NK-92 (cell line): ENCODE data around the gene SYNGR1.
"Not testable (repeated sequence)": the region's sequence is repeated elsewhere in the genome, so short reads cannot be mapped to it uniquely, and the experiment has no call there.

ENCODE experiments used
- DNase-seq: peaks from one replicate; lab custom pipeline; 2025; ENCODE audit not compliant: unreplicated experiment; lab: John Stamatoyannopoulos, UW

Gene SYNGR1

DNA sequence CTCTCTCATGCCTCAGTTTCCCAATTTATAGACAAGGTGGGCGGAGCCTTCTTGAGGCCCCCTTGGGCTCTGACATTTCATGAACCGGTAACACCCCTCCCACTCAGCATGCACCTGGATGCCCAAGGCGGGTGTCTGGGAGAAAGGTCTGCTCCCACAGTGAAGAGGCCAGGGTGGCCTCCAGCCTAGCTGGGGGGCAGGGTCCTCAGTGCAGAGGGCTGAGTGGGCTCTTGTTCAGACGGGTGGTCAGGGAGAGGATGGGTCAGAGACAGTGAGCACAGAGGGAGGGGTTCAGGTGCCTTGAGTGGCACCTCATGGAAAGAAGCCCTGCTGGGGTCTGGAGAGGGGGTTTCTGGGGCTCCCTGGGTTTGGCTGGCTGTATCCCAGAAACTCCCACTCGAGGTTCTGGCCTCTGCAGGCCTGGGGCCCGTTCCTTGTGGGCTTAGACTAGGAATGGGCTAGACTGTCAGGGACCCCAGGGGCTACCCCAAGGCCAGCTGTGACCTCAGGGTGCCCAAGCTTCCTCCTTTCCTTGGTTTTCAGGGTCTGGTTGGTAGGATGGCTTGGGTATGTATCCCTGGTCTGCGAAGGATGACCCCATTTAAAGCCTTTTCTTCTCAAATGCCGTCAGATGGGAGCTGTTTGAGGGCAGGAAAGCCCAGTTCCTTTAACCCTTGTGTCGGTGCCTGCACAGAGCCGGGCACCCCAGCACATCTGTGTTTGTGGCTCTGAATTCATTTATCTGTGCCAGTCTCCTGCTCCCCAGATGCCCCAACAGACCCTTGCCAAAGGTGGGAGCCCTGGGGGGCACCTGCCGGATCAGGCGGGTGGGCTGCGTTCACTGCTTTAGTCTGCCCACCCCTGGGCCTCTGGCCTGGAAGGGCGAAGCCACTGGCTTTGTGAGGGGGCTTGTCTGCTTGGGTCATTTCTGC, 1.2 kb downstream of the SYNGR1 start:
- DNase-seq: no peak

DNA sequence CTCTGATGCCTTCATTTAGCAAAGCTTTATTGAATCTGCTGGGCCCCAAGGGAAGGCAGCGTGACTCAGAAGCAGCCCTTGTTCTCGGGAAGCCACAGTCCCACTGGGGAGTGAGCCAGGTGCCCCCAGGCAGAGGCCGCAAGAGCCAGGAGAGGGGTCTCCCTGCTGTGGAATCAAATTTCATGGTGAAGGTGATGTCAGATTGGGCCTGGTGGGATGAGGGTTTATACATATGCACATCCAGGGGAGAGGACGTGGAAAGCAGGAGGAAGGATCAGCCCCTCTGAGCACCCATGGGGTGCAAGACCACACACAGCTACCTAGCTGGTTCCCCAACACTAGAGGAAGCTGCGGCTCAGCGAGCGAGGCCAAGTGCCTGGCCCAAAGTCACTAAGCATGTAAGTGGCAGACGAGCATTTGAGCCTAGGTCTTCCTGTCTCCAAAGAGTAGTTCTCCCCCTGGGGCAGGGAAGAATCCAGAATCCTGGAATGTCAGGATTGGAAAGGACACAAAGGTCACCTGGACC, 2.0 kb downstream of the SYNGR1 start:
- no peak for DNase-seq

DNA sequence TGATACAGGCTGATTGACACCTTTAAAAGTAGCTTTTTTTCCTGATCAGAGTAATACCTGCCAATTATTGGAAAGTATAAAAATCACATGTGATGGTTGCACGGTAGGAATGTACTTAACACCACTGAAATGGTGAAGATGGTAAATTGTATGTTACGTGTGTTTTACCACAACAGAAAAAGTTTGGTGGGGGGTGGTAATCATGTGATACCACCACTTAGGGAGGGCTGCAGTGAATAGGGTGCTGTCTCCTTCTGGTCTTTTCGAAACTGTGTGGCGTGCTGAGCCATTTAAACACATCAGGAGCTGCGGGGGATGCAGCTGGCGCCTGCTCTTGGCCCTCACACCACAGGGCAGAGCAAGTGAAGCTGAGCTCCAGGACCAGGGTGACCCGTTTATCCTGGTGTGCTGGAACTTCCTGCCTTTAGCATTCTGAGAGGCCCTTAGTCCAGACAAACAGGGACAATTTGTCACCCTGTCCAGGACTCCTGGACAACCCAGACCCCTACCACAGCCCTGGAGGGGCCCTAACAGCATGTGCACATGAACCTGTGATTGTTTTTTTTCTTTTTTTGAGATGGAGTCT, 2.6 kb downstream of the SYNGR1 start:
- DNase-seq: no peak

DNA sequence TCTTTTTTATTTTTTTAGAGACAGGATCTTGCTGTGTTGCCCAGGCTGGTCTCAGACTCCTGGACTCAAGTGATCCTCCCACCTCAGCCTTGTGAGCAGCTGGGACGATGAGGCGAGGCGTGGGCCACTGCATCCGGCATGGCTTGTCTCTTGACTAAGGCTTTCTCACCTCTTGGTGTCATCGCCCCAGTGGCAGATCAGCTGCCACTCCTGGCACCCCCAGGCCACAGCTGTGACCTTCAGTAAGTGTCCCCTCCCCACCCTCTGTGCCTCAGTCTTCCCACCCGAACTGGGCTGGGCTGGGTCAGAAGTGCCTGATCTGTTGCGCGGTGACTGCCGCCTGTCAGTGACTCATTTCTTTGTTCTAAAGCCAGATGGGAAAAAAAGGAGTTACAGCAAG, 3.6 kb downstream of the SYNGR1 start:
- DNase-seq: no peak

DNA sequence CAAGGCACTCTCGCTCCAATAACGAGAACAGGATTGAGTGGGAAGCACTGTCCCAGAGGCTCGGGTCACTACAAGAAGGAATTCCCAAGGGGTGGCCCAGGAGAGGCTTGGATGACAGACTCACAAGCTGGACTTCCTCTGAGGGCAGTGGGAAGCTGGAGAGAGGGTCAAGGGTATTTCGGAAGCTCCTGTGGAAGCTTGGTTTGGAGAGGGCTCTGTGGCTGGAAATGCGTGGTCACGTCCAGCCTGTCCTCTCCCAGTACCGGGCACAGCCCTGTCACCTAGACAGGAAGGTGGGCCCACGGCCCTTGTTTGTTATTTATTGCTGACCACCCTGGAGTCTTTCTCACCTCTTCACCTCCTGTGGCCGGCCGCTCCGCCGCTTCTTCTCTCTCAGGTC, 5.3 kb downstream of the SYNGR1 start:
- no peak for DNase-seq

DNA sequence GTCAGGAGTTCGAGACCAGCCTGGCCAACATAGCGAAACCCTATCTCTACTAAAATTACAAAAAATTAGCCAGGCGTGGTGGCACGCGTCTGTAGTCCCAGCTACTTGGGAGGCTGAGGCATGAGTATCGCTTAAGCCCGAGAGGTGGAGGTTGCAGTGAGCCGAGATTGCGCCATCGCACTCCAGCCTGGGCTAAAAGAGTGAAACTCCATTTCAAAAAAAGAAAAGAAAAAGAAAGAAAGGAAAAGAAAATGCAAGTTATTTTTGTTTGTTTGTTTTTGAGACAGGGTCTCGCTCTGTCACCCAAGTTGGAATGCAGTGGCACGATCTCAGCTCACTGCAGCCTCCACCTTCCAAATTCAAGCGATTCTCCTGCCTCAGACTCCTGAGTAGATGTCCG, 6.0 kb downstream of the SYNGR1 start:
- not testable (repeated sequence) for DNase-seq

DNA sequence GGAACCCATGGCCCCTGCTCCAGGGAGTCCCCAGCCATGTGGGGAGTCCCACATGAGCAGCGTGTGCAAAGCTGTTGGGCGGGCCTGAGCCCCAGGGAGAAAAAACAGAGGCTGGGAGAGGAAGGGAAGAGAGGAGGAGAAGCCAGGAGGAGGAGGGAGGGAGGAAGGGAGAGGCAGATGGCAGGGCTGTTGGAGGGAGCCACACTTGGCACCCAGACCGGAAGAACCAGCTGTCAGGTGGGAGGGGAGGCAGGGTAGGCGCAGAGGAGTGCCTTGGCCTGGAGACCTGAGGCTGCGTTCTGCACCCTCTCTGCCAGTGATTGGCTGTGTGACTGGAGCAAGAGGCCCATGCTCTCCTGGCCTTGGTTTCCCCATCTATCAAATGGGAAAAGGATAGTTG, 6.7 kb downstream of the SYNGR1 start:
- no peak for DNase-seq

DNA sequence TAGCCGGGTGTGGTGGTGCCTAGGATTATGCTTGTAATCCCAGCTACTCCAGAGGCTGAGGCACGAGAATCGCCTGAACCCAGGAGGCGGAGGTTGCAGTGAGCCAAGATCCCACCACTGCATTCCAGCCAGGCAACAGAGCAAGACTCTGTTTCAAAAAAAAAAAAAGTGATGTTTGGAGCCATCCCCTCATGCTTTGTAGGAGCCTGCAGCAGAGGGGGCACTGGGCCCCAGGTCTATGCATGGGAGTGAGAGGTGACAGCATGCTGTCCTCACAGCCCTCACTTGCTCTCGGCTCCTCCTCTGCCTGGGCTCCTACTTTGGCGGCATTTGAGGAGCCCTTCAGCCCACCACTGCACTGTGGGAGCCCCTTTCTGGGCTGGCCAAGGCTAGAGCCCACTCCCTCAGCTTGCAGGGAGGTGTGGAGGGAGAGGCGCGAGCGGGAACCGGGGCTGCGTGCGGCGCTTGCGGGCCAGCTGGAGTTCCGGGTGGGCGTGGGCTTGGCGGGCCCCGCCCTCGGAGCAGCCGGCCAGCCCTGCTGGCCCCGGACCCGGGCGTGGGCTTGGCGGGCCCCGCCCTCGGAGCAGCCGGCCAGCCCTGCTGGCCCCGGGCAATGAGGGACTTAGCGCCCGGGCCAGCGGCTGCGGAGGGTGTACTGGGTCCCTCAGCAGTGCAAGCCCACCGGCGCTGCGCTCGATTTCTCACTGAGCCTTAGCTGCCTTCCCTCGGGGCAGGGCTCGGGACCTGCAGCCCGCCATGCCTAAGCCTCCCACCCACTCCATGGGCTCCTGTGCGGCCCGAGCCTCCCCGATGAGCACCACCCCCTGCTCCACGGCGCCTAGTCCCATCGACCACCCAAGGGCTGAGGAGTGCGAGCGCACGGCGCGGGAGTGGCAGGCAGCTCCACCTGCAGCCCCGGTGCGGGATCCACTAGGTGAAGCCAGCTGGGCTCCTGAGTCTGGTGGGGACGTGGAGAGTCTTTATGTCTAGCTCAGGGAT, 7.6 kb downstream of the SYNGR1 start:
- not testable (repeated sequence) for DNase-seq

DNA sequence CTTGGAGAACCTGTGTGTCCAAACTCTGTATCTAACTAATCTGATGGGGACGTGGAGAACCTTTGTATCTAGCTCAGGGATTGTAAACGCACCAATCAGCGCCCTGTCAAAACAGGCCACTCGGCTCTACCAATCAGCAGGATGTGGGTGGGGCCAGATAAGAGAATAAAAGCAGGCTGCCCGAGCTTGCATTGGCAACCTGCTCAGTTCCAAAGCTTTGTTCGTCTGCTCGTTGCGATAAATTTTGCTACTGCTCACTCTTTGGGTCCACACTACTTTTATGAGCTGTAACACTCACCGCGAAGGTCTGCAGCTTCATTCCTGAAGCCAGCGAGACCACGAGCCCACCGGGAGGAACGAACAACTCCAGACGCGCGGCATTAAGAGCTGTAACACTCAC, 8.4 kb downstream of the SYNGR1 start:
- not testable (repeated sequence) for DNase-seq

DNA sequence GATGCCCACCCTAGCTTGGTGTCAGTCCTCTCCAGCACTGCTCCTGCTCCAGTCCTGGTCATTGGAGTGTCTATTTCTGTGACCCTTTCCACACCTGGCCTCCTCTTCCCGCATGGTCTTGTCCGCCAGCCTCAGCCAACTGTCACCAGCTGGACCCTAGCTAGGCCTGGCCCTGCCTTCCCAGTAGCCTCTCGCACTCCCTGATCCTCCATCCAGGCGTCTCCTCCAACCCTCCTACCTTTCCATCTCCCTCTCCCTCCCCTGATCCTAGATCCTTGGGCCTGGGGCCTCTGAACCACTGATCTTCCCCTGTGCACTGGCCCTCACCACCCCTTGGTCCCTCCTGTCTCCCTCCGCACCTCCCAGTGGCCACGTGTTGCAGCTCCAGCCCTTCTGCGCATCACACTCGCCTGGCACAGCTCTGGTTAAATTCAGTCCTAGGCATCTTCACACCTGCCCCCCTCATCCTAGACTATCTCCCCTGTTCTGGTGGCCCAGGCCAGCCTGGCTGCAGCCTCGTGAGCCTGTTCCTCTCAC, 9.9 kb downstream of the SYNGR1 start:
- no peak for DNase-seq

DNA sequence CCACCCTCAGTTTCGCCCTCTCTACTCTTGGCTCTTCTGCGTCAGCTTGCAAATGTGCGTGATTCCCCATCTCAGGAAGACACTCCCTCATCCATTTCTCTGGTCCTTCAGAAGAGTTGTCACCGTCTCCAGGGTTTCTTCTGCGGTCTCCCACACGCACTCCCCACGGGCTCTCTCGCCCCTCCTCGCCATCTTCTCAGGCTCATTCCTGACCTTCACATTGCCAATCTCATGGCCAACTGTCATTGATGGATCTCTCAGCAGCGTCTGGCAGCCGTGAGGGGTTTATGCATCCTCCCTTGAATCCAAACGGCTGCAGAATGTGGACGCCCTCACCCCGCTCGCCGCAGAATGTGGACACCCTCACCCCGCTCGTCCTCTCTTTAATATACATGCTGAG, 10.5 kb downstream of the SYNGR1 start:
- DNase-seq: no peak

DNA sequence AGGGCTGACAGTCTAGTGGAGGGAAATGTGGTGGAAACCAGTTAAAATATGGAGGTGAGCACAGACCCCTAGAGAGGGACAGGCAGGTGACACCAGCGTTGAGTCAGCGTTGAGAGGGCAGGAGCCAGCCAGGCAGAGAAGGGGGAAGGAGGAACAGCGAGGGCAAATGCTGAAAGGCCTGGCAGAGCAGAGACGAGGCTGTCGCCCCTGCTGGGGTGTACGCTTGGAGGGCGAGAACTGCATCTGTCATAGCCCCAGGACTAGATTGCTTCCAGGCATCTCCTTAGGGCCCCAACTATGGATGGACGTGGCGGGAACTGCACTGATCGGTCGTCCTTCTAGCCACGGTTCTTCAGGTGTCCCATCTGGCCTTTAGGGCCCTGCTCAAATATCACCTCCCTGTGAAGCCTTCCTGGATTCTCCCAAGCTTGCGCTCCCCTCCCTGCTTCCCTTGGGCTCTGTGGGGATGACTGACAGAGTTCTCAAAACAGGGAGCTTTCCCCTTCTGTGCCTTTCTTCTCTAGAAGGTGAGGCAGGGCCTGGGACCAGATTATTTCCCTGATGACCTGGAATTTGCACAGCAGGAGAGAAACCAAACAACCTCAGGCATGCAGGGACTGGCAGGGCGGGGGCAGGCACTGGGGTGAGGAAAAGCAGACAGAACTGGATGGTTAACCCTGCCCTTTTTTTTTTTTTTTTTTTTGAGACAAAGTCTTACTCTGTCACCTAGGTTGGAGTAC, 11.1 kb downstream of the SYNGR1 start:
- no peak for DNase-seq

DNA sequence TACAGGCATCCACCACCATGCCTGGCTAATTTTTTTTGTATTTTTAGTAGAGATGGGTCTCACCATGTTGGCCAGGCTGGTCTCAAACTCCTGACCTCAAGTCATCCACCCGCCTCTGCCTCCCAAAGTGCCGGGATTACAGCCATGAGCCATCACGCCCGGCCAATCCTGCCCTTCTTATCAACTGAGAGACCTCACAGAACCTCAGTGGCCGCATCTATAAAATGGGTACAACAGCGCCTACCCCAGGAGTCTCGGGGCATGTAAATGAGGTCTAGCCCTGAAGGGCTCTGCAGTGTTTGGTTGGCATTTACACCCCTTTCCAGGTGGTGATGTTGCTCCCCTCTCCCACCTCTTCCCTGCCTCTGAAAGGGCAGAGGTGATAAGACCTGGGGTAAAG, 11.7 kb downstream of the SYNGR1 start:
- DNase-seq: no peak

DNA sequence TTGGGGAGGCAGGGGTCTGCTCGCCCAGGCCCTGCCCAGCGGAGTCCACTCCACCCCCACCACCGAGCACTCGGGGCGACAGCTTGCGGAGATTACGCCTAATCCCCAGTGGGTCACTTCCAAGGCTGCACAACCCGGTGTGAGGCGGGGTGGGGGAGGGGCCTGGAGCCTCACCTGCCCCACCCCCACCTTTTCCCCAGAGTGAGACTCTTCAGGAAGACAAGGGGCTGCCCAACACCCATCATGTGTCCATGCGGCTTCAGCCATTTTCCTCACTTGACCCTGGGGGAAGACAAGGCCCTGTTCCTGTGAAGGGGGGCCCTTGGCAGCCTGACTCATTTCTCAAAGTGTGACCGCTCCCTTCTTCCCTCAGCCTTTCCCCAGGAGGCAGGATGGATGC, 12.5 kb downstream of the SYNGR1 start:
- DNase-seq: no peak

DNA sequence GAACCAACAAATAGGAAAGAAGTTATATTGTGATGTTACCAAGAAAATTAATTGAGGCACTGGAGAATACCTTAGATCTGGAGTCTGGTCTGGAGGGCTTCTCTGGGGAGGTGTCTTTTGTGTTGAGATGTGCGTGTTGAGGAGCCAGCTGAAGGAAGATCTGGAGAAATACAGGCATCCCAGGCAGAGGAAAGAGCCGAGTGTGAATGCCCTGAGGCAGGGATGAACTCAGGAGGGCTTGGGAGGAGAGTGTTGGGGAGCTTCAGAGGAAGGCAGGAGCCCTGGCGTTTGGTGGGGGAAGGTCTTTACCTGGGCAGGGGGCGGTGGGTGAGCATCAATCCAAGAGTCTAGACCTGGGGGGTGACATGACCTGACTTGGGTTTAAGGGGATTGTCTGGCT, 13.1 kb downstream of the SYNGR1 start:
- no peak for DNase-seq

DNA sequence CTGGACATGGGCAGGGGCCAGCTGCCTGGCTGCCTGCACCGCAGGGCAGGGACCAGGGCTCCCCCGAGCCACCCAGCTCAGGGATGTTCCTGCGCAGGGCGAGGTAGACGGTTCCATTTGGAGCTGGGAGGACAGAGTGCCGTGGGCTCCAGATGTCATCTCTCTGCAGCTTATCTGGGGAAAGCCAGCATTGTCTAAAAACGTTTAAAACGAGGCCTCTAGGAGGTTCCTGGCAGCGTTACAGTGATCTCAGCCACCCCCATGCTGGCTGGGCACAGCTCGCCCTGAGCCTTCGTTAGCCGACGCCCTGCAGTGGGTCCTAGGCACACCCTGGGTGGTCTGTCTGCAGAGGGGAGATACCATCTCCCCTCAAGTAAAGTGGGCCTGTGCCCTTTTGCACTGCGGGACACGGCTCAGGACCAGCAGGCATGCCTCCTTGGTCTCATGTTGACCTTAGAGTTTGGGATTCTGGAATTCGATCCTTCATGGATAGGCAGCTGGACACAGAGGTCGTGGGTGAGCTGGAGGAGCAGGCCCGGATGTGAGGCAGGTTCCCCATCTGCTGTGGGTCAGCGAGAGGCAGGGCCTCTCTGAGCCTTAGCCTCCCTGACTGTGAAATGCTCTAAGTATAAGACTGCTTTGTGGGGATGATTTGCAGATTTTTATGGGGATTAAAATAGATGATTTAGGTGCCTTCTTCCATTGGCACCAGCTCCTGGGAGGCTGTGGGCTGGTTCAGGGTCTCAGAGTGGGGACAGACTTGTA, 14.1 kb downstream of the SYNGR1 start:
- no peak for DNase-seq

DNA sequence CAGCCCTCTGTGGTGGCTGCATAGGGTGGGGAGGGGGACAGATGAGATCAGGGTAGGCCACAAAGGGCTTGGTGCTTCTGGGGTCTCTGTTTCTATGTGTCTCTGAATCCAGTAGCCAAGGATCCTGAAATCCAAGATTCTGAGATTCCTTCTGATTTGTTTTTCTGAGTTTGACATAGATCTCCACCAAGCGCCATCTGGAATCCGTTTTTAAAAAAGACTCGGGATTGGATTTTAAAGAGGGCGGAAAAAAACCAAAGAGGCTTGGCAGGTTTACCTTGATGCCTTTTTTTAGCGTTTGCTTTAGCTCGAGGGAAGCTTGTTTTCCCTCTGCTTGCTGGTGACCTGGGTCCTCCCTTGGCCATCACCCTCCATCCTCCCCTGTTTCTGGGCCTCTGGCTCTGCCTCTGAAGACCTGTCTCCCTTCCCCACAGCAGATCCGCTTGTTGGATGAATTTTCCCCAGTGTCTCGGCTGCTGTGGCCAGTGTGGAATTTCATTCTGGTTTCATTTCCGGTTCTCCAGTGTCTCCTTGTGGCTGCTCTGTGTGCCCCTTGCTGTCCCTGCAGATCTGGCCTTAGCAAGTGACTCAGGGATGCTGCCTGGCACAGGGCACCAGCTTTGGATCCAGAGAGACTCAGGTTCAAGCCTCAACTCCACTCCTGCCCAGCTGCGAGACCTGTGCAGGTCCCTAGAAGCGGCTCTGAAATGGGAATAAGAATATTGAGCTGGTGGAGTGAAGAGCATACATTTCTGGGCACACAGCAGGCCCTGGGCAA, 15.1 kb downstream of the SYNGR1 start:
- DNase-seq: no peak

DNA sequence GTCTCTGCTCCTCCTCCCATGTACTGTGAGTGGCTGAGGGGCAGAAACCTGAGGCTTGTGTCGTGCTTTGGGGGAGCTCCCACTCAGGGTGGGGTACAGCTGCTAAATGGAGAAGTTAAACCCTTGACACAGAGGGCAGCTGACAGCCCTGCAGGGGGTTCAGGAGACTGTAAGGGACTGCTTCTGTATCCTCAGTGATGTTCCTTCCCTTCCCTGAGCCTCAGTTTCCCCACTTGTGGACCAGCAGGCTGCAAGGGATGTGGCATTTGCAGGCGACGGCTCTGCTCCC, 15.6 kb downstream of the SYNGR1 start:
- DNase-seq: no peak

DNA sequence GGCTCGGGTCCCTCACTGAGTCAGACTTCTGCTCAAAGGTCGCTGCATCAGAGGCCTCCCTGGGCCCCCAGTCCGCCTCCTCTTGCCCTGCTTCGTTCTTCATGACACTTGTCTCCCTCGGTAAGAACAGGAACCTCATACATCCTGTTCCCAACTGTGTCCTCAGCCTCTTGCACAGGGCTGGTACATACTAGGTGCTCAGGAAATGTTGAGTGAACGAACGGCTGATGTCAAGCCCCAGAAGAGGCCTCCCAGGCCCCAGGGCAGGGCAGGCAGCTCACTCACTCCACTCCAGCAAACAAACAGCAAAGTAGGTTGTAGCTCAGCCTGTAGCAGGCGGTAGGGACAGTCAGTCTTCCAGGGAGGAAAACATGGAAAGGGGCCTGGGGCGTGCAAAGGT, 17.2 kb downstream of the SYNGR1 start:
- no peak for DNase-seq
